Measurements from ENCODE around the gene GPHA2. TPM values are rescaled to one million over a fixed set of nuclear protein-coding genes. Genes with fewer than 3 reads are reported as not detected.

Gene GPHA2
- total and polyA plus RNA-seq, 8 donors = 0.30 to 0.50 TPM; not detected in 6

GRCh38 chr11:64915376-64915887, 20.3 kb downstream of the GPHA2 start:
- Histone ChIP-seq H3K27me3 (no peaks in the 10 kb centered on the region), H3K4me3 (peak overlapping the region; percentile 59 to 93 (median 66)), H3K36me3 (peaks cover 38 to 44% (median 43%) of the 10 kb centered on the region in 4 donors), H3K9me3 (no peaks in the 10 kb centered on the region), H3K4me1 (peaks cover 25 to 37% (median 36%) of the 10 kb centered on the region in 4 donors), H3K27ac (peak overlapping the region in 3 of 5 donors; percentile 81 to 84 (median 83))
- intact Hi-C loops (cut with DNase I; ENCODE audit: low total_unique reads) = loop anchor here (10.0 kb wide), 1 partner anchor 79 kb away; the partner anchor contains the start of gene BATF2
- TF ChIP-seq EP300 (IDR thresholded peaks at IDR 0.05) (no peak), POLR2A (IDR thresholded peaks at IDR 0.05) (no peak), POLR2AphosphoS5 (IDR thresholded peaks at IDR 0.05) (no peak)
- TF ChIP-seq, protein P1, sequence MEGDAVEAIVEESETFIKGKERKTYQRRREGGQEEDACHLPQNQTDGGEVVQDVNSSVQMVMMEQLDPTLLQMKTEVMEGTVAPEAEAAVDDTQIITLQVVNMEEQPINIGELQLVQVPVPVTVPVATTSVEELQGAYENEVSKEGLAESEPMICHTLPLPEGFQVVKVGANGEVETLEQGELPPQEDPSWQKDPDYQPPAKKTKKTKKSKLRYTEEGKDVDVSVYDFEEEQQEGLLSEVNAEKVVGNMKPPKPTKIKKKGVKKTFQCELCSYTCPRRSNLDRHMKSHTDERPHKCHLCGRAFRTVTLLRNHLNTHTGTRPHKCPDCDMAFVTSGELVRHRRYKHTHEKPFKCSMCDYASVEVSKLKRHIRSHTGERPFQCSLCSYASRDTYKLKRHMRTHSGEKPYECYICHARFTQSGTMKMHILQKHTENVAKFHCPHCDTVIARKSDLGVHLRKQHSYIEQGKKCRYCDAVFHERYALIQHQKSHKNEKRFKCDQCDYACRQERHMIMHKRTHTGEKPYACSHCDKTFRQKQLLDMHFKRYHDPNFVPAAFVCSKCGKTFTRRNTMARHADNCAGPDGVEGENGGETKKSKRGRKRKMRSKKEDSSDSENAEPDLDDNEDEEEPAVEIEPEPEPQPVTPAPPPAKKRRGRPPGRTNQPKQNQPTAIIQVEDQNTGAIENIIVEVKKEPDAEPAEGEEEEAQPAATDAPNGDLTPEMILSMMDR (IDR thresholded peaks at IDR 0.05) = no peak
- DNase-seq = no peak
- WGBS, 5 donors = 64 to 77% (median 69%) methylated on average over 7 of the region's 7 CpGs

DNA sequence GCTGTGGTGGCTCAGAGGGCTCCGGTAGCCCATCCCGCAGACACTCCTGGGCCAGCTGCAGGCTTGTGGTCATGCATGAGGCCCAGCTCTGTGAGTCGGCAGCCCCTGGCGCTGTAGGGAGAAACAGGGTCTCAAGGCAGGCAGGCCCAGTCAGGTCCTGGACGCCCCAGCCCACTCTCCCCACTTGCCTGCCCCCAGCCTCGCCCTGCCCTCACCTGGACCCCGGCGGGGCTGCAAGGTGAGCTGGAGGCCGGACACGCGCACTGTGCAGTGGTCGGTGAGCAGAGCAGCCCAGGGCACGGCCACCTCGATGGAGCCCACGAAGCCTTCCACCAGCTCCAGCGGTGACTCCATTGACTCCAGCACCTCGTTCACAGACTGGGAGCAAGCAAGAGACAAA, 21.6 kb downstream of the GPHA2 start:
- no peak for DNase-seq
- peaks cover 50 to 58% (median 56%) of the 10 kb centered on the region in 4 donors for H3K36me3 ChIP-seq
- H3K4me1 ChIP-seq = peaks cover 25 to 37% (median 36%) of the 10 kb centered on the region in 4 donors
- H3K4me3 ChIP-seq = no peak overlapping the region
- no peaks in the 10 kb centered on the region for H3K27me3 ChIP-seq
- TF ChIP-seq, protein P1 (IDR thresholded peaks at IDR 0.05) = no peak
- TF ChIP-seq POLR2A (IDR thresholded peaks at IDR 0.05) (no peak), EP300 (IDR thresholded peaks at IDR 0.05) (no peak), POLR2AphosphoS5 (IDR thresholded peaks at IDR 0.05) (no peak)
- no peaks in the 10 kb centered on the region for H3K9me3 ChIP-seq
- intact Hi-C loops (cut with DNase I; ENCODE audit: low total_unique reads) = loop anchor here (10.0 kb wide), 1 partner anchor 81 kb away; the partner anchor contains the start of gene BATF2
- WGBS, 5 donors = 92 to 100% (median 97%) methylated on average over 3 to 17 of the region's 17 CpGs
- H3K27ac ChIP-seq = no peak overlapping the region

GRCh38 chr11:64913171-64913727, 22.4 kb downstream of the GPHA2 start:
- Histone ChIP-seq H3K27me3 (no peaks in the 10 kb centered on the region), H3K27ac (no peak overlapping the region), H3K36me3 (peaks cover 57 to 66% (median 64%) of the 10 kb centered on the region in 4 donors), H3K9me3 (no peaks in the 10 kb centered on the region), H3K4me1 (peaks cover 19 to 31% (median 28%) of the 10 kb centered on the region in 4 donors), H3K4me3 (no peak overlapping the region)
- intact Hi-C loops (cut with DNase I; ENCODE audit: low total_unique reads) = loop anchor here (10.0 kb wide), 1 partner anchor 82 kb away; the partner anchor contains the start of gene BATF2
- DNase-seq = no peak
- 86 to 93% (median 91%) methylated on average over 11 to 18 of the region's 18 CpGs for WGBS, 5 donors
- no peak for TF ChIP-seq POLR2AphosphoS5 (IDR thresholded peaks at IDR 0.05)
- TF ChIP-seq EP300 (IDR thresholded peaks at IDR 0.05) = no peak
- TF ChIP-seq POLR2A (IDR thresholded peaks at IDR 0.05) = no peak
- TF ChIP-seq, protein P1 (IDR thresholded peaks at IDR 0.05) = no peak

DNA sequence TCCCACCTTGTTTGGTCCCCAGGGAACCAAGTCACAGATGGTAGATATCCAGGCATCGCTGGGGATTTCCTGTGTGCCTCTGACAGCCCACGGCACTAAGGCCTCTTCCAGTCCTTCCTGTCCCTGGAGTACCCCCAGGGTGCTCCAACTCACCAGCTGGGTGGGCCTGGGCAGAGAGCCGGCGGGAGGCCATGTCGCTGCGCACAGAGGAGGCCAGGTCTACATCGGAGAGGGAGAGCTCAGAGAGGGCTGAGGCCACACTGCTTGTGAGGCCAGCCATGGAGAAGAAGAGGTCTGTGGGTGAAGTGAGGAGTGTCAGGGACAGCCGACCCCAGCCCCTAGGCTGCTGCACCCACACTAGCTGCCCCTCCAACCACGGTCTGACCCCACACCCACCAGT, 24.0 kb downstream of the GPHA2 start:
- WGBS, 5 donors = 85 to 96% (median 90%) methylated on average over 3 to 9 of the region's 9 CpGs
- no peak overlapping the region for H3K4me3 ChIP-seq
- no peak for DNase-seq
- TF ChIP-seq POLR2AphosphoS5 (IDR thresholded peaks at IDR 0.05) (no peak), POLR2A (IDR thresholded peaks at IDR 0.05) (no peak), EP300 (IDR thresholded peaks at IDR 0.05) (no peak)
- TF ChIP-seq, protein P1 (IDR thresholded peaks at IDR 0.05) = no peak
- intact Hi-C loops (cut with DNase I; ENCODE audit: low total_unique reads) = loop anchor here (10.0 kb wide), 1 partner anchor 83 kb away; the partner anchor contains the start of gene BATF2
- no peaks in the 10 kb centered on the region for H3K9me3 ChIP-seq
- peaks cover 69 to 82% (median 80%) of the 10 kb centered on the region in 4 donors for H3K36me3 ChIP-seq
- H3K27ac ChIP-seq = no peak overlapping the region
- no peaks in the 10 kb centered on the region for H3K27me3 ChIP-seq
- H3K4me1 ChIP-seq = peaks cover 14 to 22% (median 20%) of the 10 kb centered on the region in 4 donors

Measured in stomach (tissue), 9 donors.